Kidney capillary endothelial cell (primary cell): ENCODE measurements around the gene ZNF207.
"Not testable (repeated sequence)": the region's sequence is repeated elsewhere in the genome, so short reads cannot be mapped to it uniquely, and the experiment has no call there.

Source experiments
- DNase-seq: peaks from one replicate; pipeline ENCODE4 v3.0.0-alpha.2; 2018; ENCODE audit warnings: low spot score

Gene ZNF207

DNA sequence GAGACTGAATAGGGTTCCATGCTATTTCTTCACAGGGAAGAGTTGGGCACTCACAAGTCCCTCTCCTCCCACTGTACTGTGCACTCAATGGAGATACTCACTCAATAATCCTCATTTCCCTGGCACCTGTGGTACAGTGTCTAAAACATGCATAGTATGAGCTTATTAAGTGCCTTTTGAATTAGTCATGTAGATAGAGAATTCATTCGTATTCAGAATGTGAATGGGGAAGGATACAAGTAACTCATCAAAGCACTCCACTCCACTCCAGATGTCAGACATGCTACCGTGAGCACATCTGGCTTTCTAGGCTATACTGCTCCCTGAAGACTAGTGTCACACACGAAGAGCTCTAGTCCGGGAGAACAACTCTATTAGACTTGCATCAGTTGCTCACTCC is 14.3 kb upstream of the ZNF207 start:
- DNase-seq: no peak

DNA sequence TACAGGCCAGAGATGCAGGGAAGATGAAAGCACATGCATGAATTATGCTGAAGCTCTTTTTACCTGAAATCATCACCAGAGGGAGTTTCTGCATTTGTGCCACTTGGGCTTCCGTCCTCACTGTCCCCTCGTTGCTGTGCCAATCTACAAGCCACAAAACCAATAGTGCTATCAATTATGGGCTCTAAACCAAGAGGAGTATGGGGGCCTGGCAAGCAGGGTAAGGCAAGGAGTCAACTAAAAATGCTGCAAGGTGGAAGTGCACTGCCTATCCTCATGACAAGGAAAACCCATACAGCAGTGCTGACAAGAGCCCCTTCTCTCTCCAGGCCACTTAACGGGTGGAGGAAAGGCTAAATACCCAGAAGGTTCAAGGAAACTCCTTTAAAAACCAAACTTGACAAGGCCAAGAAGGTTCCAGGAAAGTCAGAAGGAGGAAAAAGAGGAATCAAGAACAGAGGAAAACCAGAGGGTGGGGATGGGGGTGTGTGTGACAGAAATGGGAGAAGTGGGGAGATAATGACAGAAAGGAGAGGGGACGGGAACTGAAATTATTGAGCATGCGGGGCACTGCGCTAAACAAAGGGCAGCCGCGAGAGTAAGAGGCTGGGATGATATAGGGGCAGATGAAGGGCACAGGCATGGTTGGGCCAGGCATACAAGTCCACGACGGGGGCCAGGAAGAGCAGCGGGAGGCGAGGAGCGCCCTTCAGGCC is 8.7 kb upstream of the ZNF207 start:
- no peak for DNase-seq

DNA sequence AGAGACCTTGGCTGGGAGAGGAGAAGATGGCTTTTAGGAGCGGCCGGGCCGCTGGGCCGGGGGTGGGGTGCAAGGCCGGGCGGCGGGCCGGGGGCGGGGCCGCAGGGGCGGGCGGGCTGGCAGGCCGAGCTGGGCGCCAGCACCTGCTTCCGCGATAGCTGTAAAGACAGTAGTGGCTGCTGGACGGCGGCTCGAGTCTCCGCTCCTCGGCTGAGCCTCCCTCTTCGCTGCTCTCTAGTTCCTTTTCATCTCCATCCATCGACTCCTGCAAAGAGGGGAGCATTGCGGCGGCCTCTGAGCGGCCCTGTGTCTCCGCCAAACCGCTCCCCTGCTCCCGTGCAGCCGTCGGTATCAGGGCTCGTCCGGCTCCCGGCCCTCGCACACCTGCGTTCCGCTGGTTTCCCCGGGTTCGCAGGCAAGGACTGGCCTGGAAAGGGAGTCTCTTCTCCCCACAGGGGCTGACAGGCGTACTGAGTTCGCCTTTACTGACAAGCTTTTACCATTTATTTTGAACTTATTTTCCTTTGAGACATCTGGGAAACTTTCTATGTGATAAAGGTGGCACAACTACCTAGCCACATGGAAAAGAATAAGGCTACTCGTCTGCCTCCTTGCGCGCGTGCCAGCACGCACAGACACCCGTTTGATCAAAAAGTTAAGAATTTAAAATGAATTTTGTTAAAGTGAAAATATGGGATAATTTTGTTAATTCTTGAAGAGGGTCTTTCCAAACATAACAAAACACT is 7.9 kb upstream of the ZNF207 start, which contains the start of gene C17orf75:
Gene C17orf75 (minus strand): TSS at position 317 of the 746 bp plus-strand sequence. CDS start 34 bp downstream, at position 283.
- DNase-seq: peak; percentile 52

DNA sequence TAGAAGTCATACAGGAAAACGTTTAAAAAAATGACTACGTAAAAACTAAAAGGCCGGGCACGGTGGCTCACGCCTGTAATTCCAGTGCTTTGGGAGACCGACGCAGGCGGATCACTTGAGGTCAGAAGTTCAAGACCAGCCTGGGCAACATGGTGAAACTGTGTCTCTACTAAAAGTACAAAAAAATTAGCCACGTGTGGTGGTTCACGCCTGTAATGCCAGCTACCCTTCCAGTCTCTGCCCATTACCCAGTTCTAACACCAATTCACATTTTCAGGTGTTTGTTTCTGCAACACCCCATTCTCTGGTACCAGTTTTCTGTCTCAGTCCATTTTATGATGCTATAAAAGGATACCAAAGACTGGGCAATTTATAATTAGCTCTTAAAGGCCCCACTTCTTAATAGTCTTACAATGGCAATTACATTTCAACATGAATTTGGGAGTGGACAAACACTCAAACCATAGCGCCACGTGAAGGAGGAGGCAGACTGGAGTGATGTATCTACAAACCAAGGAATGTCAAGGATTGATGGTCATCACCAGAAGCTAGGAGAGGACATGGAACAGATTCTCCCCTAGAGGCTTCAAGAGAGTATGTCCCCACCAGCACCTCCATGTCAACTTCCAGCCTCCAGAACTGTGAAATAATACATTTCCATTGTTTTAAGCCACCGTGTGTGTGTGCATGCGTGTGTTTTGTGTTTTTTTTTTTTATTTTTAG is 7.2 kb upstream of the ZNF207 start:
- DNase-seq: no peak

DNA sequence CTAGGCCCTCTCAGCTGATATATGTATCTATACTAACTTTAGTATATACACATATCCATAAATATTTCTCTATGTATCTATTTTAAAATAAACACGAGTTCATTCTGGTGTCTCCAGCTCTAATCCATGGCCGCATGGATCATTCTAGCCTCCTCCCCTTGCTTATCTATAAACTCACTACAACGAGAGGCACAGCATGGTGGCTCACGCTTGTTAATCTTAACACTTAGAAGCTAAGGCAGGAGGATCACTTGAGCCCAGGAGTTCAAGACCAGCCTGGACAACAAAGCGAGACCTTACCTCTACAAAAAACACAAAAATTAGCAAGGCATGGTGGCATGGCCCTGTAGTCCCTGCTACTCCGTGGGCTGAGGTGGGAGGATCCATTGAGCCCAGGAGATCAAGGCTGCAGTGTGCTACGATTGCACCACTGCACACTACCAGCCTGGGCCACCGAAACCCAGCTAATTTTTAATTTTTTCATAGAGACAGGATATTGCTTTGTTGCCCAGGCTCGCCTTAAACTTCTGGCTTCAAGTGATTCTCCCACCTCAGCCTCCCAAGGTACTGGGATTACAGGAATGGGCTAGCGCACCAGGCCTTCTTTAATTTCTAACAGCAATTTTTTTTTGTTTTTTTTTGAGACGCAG is 3.9 kb upstream of the ZNF207 start:
- DNase-seq: no peak

DNA sequence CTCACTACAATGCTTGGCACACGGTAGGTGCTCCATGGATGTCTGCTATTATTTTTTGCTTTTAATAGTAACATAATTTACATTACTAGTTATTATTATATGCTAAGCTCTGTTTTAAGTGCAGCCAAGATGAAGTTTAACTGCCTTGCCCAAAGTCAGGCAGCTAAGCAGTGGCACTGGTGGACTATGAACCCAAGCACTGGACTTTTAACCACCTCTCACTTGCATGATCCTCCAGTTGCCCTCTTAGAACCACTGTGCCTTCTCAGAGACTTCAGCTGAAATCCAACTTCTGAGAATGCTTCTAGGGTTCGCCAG is 1.5 kb upstream of the ZNF207 start:
- no peak for DNase-seq

DNA sequence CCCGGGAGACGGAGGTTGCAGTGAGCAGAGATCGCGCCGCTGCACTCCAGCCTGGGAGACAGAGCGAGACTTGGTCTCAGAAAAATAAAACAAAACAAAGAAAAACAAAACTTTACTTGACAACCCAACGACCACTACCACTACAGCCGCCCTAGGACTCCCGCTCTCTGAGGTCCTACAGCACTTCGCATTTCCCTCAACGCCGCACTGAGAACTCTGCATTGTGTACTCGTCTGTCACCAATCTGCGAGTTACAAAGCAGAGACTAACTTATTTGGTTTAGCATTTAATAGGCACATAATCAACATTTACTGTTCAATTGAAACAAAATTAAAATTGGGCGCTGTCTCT is 479 bp upstream of the ZNF207 start:
- DNase-seq: no peak

DNA sequence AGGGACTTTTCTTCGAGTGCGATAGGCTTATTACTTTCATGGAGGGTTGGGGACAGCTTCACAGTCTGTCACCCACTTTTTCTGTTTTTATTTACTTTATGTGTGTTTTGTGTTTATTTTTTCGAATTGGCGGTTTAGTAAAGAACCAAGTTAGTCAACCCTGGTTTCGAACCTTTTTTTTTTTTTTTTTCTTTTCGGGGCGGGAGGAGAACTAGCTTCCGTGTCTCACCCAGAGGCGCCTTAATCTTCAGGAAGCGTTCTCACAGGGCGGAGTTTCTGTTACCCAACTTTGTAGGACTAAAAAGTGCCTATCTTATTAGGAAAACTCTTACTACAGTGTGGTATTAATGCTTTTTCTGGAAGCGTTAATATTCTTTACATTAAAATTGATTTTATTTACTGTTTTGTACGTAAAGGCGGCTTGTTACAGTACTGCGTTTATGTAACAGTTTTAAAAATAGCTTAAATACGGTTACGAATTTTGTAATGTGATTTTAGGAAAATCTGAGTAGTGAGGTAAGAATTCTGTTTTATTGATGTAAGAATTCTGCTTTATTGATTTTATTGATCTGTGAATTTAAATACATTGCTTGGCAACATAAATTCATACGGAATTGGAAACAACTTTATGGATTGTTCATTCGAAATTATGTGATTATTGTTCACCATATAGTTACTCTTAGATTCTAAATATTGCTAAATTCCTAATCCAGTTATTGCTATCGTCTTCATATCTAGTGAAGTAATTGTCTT is 885 bp downstream of the ZNF207 start:
- peak; percentile 55 for DNase-seq

DNA sequence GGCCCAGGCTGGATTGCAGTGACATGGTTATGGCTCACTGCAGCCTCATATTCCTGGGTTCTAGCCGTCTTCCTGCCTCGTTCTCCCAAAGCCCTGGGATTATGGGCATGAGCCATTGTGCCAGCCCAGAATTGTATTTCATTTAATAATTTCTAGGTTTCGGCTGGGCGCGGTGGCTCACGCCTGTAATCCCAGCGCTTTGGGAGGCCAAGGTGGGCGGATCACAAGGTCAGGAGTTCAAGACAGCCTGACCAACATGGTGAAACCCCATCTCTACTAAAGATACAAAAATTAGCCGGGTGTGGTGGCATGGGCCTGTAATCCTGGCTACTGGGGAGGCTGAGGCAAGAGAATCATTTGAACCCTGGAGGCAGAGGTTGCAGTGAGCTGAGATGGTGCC is 2.8 kb downstream of the ZNF207 start:
- not testable (repeated sequence) for DNase-seq

DNA sequence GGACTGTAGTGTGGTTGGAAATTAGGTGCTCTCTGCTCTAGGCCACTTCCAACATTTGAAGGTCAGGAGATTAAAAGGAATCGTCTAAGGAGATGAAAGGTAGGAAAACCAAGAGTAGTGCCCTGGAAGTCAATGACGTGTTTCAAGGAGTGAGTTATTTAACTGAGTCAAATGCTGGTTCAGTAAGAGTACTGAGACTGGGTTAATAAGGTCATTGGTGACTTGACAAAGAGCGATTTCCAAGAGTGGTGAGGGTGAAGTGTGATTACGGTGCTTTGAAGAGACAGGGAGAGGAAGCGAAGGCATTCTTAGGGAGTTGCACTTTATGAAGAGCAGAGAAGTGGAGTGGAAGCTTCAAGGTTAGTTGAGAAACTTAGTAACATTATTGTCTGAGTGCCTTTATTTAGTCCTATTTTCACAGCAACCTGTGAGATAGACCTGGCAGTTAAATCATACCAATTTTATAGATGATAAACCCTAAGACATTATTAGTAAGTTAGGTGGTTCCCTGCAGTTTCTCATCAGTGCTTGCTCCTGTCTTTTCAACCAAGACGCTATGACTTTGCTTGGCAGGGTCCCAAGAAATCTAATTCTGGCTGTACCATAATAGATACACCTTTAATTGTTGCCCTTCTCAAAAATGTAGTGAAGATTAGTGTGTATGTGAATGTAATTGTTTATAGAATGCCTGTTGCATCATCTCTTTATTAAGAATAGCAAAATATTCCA is 5.9 kb downstream of the ZNF207 start:
- DNase-seq: no peak

DNA sequence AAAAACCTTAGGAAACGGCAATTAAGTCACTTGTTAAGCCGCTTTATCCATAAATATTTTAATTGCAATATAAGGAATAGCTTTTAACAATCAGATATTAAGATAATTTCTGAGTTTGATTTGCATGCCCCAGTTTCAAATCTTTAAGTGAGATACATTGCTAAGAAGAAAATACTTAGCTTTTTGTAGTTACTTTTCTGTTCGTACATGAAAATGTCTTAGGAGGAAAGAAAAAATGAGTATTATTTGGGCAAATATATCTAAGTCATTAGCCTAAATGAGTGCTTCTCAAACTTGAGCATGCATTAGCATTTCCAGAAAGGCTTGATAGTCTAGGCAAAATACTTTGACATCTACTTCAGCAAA is 6.4 kb downstream of the ZNF207 start:
- no peak for DNase-seq

DNA sequence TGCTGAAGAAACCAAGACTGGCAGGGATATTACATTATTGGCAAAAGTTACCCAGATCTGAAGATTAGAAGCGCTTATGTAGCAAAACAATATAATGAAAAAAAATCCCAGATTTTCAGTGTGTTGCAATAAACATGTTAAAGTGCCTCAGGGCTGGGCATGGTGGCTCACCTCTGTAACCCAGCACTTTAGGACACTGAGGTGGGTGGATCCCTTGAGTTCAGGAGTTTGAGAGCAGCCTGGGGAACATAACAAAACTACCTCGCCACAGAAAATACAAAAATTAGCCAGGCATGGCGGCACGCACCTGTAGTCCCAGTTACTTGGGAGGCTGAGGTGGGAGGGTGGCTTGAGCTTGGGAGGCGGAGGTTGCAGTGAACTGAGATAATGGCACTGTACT is 6.8 kb downstream of the ZNF207 start:
- DNase-seq: no peak

DNA sequence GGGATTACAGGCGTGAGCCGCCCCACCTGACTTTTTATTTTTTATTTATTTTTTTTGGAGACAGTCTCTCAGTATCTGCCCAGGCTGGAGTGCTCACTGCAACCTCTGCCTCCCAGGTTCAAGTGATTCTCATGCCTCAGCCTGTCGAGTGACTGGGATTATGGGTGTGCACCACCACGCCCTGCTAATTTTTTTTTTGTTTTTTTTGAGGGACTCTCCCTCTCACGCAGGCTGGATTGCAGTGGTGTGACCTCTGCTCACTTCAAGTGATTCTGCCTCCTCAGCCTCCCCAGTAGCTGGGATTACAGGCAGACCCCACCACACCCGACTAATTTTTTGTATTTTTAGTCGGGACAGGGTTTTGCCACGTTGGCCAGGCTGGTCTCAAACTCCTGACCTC is 7.7 kb downstream of the ZNF207 start:
- no peak for DNase-seq

DNA sequence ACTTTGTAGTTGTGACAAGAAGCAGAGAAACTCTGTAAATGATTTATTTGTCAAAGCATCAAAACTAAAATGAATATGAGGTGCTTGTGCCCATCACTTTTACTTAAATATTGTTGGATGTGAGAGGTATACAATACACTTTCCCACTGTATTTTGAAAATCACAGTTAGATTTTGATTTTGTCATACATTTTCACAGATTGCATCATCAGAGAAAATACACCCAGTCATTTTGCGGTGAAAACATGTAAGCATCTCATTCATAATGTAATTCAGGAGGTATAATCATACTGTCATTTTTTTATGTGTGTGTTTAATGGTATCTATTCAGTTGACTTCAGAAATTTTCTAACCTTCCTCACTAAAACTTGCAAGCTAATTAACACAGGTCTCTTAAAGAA is 11.3 kb downstream of the ZNF207 start:
- DNase-seq: no peak

DNA sequence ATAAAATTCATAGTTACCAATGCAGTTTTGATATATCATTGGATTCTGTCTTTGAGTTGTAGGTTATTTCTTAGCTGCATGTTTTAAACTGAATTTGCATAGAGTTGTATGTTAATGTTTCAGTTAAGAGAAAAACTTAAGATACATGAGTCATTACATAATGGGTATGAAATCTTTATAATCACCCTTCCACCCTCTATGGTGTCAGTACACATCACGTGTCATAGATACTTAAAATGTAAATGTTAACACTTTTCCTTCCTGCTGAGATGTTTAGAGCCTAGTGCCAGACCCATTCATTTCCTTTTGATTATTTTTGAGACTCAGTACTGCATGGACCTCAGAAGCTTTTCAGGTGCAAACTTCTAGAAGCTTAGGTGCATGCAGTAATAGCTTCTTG is 20.5 kb downstream of the ZNF207 start:
- no peak for DNase-seq

DNA sequence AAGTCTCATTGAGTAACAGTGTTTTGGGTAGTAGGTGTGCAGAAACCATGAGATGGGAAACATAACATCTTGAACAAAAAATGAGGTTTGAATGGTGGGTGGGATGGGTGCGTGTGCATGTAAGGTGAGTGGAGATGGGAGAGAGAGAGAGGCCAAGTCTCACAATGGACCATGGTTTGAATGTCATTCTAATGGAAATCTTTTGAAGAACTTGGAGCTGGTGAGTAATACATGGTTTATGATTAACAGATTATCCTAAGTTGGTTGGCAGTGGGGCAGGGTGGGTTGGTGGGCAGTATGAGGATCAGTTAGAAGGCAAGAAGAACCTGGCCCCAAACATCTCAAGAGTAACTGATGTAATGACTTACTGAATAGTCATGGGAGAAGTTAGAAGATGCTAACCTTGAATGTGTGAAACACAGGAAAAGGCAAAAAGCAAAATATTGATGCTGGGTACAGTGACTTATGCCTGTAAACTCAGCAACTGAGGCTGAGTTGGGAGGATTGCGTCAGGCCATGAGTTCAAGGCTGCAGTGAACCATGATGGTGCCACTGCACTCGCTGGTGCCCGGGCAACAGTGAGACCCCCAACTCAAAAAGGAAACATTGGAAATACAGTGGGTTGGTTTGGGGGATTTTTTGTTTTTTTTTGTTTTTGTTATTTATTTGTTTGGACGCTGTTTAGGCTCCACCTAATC is 32.7 kb downstream of the ZNF207 start:
- no peak for DNase-seq

DNA sequence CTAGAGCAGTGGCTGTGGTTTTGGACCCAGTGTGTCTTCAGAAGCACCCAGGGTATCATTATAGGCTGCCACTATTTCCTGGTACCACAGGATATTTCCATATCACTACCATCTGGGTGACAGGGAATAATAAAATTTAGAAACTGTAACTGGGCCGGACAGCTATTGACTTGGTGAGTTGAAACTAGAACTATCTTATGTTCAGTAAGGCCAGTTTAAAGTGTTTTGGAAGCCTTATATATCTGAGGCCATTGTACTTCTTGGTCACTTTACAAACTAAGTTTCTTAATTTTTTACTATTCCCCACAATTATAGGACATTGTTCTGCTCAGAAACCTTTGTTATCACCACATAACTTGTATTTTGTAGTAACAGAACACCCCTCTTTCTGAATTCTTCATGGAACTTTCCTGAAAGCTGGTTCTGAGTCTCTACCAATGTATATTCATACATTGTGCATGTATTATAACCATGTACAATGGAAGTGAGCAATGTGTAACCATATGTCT is 34.0 kb downstream of the ZNF207 start:
- DNase-seq: no peak

DNA sequence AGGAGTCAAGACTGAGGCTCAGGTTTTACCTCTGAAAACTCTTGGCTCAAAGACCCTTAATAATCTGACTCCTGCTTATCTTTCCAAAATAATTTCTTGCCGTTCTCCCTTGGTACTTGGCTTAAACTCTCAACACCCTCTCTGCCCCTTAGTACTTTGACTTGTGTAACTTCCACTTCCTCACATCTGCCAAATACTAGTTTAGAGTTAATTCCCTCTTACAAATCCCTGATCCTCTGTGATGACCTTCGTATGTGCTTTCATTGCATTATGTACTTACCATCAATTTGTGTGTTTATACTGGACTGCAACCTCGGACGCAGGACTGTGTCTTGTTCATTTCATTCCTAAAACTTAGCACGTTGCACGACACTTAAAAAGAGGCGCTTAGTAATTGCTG is 35.2 kb downstream of the ZNF207 start:
- no peak for DNase-seq

DNA sequence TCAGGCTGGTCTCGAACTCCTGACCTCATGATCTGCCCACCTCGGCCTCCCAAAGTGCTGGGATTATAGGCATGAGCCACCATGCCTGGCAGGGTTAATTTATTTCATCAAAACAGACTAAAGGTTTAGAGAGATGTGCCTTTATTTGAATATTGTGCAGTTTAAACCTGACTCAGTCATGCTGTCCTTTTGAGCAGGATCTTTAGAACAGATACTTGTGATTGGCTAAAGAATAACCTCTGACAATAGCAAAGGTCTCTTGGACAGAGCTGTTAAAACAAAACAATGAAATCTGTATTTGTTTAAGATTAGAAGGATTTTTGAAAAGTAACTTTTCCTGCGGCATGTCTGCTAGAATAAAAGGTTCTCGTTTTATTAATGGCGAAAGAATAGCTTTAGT is 36.0 kb downstream of the ZNF207 start:
- DNase-seq: no peak

DNA sequence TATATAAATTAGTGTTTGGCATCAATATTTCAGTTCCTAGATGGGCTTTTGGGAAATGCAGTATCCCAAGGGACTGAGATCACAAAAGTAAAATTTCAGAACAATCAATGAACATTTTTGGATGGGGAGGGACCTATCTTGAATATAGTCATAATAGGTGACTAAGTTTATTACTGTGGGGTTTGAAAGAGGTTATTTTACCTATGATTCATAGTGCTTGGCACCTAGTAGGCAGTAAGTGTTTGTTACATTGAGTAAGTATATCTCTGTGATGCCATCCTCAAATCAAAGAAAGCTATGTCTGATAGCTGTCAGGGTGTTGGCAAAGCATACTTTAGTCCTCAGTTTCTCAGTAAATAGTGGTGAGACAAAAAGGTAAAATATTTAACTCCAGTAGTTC is 36.9 kb downstream of the ZNF207 start:
- no peak for DNase-seq

DNA sequence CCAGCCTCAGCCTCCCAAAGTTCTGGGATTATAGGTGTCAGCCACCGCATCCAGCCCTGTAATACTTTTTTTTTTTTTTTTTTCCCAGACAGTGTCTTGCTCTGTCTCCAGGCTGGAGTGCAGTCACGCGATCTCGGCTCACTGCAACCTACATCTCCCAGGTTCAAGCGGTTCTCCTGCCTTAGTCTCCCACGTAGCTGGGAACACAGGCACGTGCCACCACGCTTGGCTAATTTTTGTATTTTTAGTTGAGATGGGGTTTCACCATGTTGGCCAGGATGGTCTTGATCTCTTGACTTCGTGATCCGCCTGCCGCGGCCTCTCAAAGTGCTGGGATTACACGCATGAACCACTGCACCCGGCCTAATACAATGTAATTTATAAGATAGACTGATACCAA is 38.2 kb downstream of the ZNF207 start:
- not testable (repeated sequence) for DNase-seq
